ENCODE data around the gene SLC44A5.
A peak's percentile ranks its signal among the peaks of the same experiment; 100 is the strongest.

The SLC44A5 gene

DNA sequence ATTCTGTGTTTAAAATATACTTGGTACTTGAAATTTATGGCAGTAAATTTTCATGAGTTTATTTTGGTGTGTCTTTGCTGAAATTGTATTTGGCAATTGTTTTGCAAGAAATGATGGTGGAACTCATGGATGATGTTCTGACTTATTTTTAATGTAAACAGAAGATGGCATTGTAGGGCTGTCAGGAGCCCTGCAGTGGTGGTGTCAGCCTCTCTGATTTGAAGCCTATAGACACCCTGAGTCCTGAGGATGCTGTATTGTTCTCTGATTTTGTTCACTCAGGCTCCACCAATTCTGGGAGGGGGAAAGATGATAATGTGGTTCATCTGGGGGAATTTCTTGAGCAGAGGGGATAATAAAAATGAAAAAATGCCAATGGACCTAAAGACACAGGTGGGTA is 396.9 kb downstream of the SLC44A5 start:
- TF ChIP-seq, protein P1, sequence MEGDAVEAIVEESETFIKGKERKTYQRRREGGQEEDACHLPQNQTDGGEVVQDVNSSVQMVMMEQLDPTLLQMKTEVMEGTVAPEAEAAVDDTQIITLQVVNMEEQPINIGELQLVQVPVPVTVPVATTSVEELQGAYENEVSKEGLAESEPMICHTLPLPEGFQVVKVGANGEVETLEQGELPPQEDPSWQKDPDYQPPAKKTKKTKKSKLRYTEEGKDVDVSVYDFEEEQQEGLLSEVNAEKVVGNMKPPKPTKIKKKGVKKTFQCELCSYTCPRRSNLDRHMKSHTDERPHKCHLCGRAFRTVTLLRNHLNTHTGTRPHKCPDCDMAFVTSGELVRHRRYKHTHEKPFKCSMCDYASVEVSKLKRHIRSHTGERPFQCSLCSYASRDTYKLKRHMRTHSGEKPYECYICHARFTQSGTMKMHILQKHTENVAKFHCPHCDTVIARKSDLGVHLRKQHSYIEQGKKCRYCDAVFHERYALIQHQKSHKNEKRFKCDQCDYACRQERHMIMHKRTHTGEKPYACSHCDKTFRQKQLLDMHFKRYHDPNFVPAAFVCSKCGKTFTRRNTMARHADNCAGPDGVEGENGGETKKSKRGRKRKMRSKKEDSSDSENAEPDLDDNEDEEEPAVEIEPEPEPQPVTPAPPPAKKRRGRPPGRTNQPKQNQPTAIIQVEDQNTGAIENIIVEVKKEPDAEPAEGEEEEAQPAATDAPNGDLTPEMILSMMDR (IDR thresholded peaks at IDR 0.05), result no peak

DNA sequence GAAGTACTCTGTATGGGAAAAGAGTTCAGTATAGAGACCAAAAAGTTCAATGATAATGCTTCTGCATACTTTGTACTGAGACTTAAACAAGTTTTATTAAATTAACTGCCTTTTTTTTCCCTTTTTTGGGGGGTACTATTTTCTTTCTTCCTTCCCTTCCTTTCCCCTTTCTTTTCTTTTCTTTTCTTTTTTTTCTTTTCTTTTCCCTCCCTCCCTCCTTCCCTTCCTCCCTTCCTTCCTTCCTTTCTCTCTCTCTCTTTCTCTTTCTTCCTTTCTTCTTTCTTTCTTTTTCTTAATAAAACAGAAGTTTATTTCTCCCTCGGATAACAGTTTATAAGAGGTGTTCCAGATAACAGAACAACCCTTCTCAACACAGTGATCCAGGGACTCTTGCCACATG is 399.3 kb downstream of the SLC44A5 start:
- TF ChIP-seq, protein P1 (IDR thresholded peaks at IDR 0.05), result no peak

DNA sequence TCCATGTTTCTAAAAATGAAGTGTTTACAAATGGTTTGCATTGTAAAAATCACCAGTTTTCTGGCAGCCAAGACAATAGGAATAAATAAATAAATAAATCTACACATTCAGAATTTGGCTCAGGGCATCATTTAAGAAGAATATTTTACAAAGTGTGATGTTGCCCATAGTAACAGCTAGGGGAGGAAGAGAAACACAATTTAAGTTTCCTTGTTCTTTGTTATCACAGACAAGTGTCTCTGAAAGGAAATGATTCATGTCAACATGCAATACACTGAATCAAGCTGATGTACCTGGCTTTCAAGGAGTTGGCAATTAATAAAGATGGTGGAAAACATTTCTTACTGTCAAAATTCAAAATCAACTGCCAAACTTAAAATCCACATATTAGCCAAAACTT is 402.1 kb downstream of the SLC44A5 start:
- TF ChIP-seq, protein P1 (IDR thresholded peaks at IDR 0.05), result no peak

DNA sequence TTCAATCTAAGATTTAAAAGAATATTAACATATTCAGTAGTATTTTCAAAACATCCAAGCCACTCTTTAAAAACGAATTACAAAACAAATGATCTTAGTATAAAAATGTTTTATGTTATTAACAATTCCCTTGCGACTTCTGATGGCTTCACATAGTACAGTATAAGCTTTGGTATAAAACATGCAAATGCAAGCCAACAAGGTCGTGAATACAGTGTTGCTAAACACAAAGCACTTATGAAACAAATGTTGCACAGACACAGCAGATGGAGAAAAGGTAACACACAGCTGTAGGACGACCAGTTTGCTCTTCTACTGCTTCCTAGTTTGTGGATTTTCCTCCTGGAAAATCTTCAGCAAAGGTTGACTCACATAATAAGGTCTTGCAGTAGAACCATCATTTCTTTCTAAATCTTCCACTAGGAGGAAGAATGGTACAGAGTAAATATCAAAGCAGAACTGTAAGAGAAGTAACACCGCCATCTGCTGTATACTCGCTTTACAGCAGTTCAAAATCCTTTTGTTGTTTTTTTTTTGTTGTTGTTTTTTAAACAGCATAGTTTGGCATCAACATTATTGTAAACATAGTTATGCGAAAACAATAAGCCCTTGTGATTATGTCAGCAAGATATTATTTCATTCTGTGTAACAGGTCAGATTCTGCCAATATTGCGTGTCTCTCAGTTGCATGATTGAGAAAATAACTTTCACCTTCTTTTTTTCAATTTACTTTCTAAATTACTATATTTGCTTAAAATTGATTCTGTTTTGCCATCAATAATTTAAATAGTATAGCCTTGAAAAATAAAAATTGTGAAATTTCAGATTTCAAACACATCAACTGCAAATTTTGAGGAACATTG is 407.3 kb downstream of the SLC44A5 start:
- TF ChIP-seq, protein P1 (IDR thresholded peaks at IDR 0.05), result peak; percentile 81

DNA sequence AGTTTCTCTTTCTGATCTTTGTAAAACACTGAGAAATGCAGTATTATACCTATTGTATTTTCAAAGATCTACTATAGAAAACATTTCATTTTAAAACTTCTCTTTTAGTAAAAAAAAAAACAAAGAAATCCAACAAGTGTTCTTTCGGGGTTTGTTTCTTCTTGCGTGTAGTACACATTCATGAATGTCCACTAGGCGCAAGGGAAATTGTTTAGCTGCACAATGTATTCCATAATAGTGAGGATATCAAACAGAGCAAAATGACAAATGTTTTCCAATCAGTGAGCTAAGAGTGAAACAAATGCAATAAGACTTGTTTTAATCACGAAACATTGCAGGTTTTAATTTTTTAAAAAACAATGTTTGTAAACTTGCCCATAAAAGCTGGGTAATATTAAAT is 408.2 kb downstream of the SLC44A5 start:
- TF ChIP-seq, protein P1 (IDR thresholded peaks at IDR 0.05), result no peak

DNA sequence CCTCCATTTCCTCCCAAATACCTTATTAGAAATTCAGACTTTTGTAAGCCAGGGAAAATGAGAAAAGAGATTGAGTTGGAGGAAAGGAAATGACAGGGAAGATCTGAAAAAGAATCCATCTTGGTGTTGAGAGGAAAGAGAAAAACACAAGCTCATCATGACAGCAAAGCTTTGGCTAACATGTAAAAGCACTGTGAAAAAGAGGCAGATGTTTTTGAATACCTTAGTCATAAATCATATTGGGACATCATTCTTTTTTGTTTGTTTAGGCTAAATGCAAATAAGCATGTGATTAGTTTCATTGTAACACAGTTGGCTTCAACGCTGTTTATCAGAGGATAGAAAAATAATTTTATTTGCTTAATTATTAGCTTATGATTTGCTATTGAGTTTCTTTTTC is 412.2 kb downstream of the SLC44A5 start:
- TF ChIP-seq, protein P1 (IDR thresholded peaks at IDR 0.05), result no peak

DNA sequence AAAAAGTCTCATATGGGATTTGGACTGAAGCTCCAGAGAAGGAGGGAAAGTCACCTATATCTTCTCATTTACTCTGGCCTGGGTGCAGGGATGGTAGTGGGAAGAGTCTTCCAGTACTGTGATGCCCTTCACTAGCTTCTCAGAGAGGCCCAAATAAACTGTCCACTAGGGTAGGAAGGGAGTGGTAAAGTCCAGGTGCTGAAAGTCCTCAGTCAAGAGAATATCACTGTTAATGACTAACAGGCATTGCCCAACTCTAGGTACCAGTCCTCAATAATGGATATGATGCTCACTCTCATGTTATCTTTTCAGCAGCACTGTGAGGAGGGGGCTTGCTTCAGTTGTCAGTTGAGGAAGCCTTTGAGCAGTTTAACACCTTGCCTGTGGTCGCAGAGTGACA is 412.8 kb downstream of the SLC44A5 start:
- TF ChIP-seq, protein P1 (IDR thresholded peaks at IDR 0.05), result no peak

Measured in LNCAP (cell line).